HG03060 (cell line): Measurements from ENCODE around the gene PPOX.

ENCODE experiments used
- ATAC-seq: cut with Tn5 transposase; IDR thresholded peaks from one replicate; pipeline ENCODE4 v1.9.1; 2021; ENCODE audit warnings: low read depth, moderate number of reproducible peaks; ENCODE audit not compliant: unreplicated experiment

The PPOX gene

DNA sequence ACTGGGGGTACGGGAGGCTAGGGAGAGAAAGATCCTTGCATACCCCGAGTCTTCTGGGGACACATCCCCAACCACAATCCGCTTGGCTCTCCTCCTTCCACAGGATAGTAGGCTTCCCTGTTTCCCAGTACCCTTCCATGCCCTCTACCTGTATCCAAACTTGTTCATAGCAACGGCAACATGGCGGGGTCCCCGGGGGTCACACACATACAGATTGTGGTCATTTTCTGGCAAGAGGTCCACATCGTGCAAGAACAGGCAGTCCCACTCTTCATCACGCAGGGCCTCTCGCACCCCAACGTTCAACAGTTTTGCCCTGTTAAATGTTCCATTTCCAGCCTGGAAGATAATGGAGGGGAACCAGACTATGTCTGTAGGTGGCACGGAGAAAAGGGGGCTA lies 7.5 kb downstream of the PPOX start:
- no peak for ATAC-seq

DNA sequence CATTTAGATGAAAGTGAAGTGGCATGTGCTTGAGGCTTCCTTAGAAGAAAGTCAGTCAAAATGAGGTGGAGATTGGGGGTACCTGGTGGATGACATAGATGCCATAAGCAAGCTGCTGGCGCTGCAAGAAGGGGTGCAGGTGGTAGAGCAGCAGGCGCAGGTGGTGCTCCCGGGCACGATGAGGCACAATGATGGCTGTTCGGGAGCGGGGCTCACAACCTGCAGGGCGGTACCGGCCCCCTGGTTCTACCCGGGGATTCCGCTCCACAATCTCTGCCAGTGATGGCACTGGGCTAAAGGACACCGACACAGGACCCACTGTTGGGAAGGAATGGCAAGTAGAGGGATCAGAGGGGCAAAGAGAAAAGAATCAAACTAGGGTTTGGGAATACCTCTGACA lies 8.7 kb downstream of the PPOX start:
- no peak for ATAC-seq

DNA sequence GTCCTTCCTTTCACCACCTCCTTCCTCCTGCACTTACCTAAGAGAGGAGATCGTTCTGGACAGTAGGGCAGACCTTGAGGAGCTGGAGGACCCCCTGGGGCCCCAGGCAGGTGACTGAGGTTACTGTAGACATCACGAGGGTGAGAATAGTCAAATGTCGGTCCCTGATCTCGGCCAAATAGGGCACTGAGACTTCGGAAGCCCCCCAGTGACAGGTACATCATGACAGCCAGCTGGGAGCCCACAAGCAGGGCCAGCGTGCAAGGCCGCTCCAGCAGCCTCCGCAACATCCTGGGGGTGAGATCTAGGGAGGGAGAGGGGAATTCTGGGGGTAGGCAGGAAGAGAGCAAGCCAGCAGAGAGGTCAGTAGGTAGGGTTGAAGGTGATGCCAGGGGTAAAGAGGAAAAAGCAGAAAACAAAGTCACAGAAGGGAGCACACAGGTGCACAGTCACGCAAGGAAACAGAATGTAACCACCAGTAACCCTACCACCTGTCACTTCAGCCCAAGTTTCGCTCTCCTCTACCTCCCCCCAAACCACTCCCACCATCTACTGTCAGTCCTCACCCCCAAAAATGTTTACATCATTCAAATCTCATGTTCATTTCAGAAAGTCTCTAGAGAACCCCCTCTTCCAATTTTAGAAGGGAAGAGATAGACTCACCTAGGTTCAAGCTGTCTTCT lies 9.7 kb downstream of the PPOX start:
- no peak for ATAC-seq

DNA sequence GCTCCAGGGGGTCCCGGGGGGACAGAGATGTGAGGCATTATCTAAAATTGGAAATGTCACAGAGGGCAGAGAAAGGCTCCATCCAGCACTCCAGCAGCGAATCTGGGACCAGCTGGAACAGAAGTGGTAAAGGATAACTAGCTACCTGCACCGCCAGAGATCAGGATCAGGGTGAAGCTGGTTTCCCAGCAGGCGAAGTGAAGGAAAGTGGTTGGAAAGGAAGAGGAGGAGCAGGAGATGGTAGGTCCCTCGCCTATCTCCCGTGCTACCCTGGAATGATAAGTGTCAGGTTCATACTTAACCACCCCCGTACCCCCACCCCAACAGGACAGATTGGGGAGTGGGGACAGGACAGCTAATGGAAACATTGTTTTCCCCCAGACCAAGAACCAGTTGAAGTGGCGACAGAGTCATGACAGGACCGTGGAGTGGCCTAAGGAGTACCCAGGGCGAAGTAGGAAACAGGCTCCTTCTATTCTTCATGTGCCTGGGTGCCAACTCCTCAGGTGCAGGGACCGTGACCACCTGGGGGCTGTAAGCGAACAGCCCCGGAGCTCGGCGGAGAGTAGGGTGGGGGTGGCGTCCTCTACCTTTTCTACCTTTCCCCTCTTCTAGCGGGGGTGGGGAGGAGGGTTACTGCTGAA lies 10.4 kb downstream of the PPOX start:
- no peak for ATAC-seq

DNA sequence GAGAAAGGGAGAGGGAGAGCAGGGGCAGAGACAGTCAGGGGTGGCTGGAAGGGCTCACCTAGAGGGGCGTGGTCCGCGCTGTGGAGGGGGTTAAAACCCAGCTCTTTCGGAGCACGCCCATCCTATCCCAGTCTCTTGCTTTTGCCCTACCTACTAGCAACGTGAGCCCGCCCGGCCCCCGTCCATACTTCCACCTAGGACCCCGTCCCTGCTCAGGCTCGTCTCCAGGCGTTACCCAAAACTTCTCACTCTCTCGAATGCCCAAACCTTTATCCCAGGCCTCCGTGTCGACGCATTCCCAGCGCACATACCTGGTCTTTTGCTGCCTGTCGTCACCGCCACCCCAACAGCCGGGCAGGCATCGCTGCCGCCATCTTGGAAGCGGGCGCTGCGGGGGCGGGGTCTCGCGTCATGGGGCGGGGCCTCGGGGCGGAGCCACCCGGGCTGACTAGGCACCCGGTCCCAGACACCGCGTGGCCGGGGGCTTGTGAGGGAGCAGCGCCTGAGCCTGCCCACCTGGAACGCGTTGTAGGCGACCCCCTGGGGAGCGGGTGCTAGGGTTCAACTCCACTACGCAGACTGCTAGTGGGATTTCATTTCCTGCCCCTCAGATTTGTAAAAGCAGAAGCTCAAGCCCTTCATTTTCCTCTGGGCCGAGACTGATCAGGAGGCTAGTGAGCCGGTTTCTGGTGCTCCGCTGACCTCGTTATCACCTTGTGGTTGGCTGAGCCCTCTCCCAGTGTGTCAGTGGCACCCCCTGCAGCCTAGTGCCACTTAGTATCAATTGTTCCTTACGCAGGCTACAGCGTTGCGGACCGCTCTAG lies 11.1 kb downstream of the PPOX start, which contains the start of gene B4GALT3:
Gene B4GALT3, minus strand, starts transcription at position 396 of the 824 bp plus-strand sequence. CDS start 1,447 bp downstream, outside the sequence.
- ATAC-seq, result peak; percentile 50

DNA sequence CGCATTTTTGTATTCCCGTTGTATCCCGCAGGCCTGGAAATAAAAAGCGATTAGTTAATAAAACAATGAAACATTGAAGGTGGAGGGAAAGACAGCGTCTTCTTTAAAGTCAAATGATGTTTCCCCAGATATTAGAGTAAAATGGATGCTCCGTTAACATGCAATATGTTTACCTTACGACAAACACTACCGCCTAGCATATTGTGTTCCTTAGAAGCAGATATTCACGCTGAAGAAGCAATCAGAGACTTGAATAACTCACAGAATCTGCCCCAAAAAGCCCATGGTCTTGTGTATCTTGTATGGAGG lies 11.7 kb downstream of the PPOX start:
- no peak for ATAC-seq

DNA sequence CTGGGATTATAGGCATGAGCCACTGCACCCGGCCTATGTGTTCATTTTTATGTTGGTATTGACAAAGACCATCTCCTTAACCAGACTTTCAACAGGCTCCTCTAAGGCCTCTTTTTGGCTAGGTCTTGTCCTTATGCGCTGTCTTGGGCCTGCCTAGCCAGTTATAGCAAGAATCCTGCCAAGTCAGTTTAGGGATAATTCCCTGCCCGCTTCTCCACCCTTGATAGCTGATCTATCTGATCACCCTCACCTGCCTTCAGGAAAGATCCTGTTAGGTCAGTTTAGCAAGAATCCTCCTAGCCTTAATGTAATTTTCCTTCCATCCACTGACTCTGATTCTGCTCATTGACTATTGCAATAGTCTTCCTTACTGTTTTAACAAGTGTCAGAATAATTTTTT lies 13.5 kb downstream of the PPOX start:
- no peak for ATAC-seq

DNA sequence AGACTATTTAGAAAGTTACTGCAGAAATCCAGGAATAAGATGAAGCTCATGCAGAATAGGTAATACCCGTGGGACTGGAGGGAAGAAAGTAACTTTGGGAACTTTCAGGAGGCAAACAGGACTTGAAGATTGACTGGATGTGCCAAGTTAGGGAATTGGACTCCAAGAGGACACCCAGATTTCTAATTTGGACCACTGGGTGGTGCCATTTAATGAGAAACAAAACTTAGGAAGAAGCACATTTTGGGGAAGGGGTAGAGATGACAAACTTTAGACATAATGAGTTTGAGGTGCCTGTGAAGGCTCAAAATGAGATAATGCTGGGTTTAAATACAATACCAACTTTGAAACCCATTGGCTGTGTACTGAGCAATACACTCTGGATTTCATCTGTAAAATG lies 14.4 kb downstream of the PPOX start:
- ATAC-seq, result no peak

DNA sequence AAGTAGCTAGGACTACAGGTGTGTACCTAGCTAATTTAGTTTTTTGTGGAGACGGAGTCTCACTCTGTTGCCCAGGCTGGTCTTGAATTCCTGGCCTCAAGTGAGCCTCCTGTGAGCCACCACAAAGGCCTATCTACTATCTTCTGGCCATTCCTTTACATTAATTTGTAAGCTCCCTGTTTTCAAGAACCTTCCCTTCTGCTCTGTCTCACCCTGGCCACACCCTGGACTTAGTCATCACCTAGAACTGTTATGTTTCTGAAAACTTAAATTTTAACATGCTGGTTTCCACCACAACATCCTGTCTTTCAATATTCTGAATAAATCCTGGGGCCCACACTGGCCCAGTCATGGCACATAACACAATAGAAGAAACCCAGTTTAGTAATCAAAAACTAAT lies 16.0 kb downstream of the PPOX start:
- ATAC-seq, result no peak

DNA sequence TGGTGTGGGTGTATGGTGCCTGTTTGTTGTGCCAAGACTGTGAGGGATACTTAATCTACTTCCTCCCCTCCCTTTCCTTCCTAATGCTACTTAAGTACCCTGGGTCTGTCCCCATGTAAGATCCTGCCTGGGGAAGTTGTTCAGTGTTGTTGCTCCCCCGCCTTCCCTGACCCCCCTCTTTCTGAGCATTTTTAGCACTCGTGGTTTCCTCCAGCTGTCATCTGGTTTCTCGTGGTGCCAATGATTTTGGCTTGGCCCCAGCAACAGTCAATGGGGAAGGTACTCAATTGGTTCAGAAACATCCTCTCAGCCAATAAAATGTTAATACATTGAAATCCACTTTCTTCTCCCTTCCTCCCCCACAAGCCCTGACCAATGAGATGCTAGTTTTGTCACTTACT lies 19.1 kb downstream of the PPOX start:
- ATAC-seq, result peak; percentile 73

DNA sequence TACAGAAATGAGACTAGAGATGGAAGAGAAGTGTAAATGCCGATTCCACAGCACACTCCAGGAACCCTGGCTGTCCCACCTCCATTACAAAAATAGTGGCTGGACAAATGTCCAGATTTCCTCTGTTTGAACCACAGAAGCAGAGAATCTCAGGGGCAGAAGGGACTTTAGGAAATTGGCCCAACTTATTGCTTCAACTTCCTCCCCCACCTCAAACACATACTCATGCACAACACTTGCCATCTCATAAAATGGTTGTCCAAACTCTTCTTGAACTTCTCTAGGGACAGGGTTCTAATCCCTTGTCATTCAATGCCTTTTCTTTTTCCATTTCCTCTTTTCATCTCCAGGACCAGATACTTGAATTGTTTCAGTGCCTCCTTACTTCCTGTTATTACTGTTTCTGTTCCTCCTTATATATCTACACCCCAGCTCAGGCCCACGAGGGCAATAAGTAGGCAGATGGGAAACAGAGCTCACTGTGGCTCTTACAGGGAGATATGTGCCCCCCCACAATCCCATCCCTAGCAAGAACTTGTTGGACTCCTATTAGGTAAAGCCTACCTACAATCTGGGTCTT lies 19.6 kb downstream of the PPOX start:
- no peak for ATAC-seq

DNA sequence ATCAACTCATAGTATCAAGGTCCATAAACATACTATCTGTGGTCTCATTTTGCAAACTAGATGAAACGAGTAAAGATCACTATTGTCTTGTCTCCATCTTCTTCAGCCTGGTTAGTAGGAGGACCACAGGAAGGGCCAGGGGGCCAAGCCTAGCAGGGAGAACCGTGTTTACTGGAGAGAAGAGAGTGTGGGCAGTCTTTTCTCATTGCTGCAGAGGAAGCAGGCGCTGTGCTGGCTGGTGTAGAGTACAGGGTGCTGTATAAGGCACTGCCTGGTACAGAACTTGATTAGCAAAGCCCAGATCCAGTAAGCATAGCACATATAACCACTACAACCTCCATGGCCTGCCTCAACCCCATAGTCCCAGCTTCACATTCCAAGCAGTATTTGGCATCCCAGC lies 21.1 kb downstream of the PPOX start:
- ATAC-seq, result no peak

DNA sequence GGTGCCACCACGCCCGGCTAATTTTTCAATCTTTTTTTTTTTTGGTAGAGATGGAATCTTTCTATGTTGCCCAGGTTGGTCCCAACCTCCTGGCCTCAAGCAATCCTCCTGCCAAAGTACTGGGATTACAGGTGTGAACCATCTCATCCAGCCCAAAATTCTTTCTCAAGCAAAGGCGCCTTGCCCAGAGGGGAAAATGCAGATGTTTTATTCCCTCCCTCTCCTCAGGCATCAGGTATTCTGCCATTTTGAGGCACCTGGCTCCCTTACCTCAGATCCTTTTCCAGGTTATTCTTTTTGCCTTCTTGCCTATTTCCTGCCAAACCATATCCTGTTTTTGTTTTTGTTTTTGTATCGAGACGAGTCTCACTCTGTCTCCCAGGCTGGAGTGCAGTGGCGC lies 22.2 kb downstream of the PPOX start:
- ATAC-seq, result no peak

DNA sequence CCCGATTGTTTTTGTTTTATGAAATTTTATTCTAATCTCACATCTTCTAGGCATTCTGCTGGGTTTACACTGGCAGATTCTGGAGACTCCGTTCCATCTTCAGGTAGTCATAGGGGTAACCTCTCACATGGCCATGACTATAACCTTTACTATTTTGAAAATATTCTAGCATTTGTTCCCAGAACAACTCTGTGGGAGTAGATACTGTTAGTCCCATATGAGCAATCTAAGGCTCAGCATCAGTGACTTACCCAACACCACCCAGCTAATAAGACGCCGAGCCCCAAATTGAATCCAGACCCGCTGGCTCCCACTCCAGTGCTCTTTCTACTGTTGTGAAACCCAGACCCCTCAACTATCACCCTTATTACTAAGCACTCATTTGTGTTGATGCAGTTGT lies 22.8 kb downstream of the PPOX start:
- no peak for ATAC-seq

DNA sequence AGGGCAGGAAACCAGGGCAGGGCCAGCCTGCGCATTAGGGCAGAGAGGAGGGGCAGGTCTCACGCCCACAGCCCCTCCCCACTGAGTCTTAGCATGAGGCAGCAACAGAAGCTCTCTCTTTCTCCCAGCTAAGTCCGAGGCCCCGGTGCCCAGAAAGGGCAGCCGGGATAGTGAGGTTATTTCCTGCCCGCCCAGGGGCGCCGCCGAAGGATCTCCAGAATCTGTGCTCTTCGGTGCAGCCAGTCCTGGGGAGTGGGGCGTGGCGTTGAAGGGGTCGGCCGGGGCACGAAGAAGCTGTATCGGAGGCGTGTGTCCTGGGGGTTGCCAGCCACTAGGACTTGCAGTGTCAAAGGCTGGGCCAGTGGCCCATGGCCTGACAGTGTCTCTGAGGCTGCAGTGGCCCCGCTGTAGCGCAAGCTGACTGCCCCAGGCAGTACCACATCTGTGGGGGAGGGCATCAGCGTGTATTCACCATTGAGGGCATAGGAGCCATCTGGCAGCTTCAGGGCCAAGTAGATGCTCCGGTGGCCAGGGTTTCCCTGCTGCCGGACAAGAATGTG lies 24.8 kb downstream of the PPOX start:
- ATAC-seq, result no peak

DNA sequence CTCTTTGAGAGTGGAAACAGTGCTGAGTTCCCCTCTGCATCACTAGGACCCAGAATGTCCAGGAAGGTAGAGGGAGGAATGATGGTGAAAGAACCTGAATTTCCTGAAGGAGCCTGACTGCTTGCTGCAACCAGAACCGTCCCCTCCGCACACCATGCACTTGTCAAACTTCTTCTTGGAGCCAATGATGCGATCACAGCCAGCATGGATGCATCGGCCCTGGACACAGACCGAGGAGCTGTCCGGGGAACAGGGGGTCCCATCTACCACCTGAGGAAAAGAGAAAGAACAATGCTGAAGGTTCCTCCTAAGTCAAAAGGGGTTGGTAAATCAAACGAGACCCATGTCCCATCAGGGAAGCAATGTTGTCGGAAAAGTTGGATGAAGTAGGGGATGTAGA lies 25.7 kb downstream of the PPOX start:
- ATAC-seq, result no peak

DNA sequence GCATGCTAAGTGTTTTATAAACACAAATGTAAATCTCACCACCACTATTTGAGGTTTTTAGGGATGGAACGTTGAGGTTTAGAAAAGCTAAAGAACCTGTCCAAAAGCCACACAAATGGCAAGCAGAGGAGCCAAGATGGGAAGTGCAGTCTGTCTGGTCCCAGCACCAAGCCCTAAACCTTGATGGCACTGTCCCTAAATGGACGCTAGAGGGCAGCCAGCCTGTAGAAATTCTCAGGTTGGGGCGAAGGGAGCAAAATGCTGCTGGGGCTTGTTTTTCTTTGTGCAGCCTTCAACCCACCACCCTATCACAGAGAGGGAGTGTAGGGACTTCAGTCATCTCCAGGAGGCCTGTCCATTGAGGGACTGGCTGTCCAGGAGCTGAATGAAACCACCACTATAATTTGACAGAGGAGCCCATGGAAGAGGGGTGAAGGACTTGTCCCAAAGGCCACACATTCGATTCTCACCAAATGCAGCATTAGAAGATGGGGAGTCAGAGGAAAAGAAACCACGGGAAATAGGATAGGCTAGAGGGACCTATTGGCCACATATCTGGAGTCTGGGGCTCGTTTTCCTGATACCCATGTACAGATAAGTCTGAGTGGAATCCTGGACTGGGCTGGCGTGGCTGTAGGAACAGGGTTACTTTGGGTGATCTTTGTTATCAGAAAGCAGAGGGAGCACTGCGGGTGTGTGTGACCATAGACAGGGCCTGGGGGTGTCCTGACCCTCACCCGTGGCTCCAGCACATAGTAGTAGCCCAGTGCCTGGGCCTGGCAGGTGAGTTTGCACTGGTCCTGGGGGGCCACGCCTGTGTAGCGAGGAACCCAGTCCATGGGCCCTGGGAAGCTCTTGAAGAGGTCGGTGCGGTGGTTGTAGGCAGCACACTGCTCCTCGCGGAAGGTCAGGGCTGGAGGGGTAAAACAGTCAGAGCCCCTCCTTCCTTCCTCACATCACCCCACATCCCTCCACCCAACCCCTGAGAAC lies 26.5 kb downstream of the PPOX start:
- ATAC-seq, result no peak

DNA sequence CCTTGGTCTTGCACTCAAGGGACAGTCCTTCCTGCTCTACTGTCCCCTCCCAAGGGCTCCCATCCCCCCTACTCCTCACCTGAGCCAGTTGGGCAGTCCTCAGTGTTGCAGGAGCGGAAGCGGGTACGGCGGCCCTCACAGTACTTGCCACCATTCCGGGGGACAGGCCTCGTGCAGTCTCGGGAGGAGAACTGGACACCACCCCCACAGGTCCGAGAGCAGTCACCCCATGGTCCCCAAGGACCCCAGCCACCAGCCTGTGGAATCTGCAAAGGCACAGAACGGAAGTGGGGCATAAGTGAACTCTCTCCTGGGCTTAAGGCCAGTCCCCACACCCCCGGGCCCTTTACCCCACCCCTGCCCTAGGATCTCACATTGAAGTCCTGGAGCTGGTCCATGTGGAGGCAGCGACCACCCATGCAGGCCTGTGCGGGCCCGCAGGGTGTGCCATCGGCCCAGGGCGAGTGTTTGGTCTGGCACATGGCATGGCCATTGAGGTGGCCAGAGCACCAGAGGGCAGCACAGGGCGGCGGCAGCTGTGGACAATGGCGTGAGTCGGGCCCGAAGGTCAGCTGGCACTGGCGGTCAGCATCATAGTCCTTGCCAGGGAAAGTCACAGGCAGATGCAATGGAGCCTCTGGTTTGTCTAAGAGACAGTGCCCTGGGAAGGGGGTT lies 27.5 kb downstream of the PPOX start:
- no peak for ATAC-seq

DNA sequence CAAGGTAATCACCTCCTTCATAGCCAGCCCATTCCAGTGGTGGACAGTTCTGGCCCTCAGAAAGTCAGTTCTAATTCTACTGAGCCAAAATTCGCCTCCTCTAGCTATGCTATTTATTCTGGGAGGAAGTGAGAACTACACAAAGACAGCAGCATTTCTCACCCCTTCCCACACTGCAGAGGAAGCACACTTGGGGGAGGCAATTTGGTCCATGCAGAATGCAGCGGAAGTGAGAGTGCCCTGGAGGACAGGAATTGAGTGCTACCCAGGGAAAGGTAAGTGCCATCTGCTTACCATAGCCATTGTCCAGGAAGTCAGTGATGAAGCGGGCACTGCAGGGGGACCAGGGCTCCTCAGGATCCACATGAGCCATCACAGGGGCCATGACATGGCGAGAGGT lies 28.9 kb downstream of the PPOX start:
- no peak for ATAC-seq
